HG03066 (cell line): ENCODE data around the gene VTCN1.
"Not testable (repeated sequence)": the region's sequence is repeated elsewhere in the genome, so short reads cannot be mapped to it uniquely, and the experiment has no call there.

Experiments used
- ATAC-seq: cut with Tn5 transposase; IDR thresholded peaks from one replicate; pipeline ENCODE4 v1.9.1; 2021; ENCODE audit warnings: low read depth; ENCODE audit not compliant: unreplicated experiment

The VTCN1 gene

GRCh38 chr1:117128323-117129079 is 82.2 kb downstream of the VTCN1 start:
- ATAC-seq, result no peak

- no peak for ATAC-seq
Observed at GRCh38 chr1:117127795-117128194, 82.9 kb downstream of the VTCN1 start.

GRCh38 chr1:117124661-117125060 is 86.1 kb downstream of the VTCN1 start:
- ATAC-seq, result no peak

- no peak for ATAC-seq
Observed at GRCh38 chr1:117123274-117123673, 87.5 kb downstream of the VTCN1 start.

- no peak for ATAC-seq
Observed at GRCh38 chr1:117122330-117123025, 88.2 kb downstream of the VTCN1 start.

- peak; percentile 91 for ATAC-seq
Observed at GRCh38 chr1:117121589-117122329, 89.0 kb downstream of the VTCN1 start, which contains the start of gene TRIM45. TRIM45 (minus strand) TSS chr1:117121749; CDS start chr1:117121201, 548 bp downstream.

GRCh38 chr1:117120774-117121588 is 89.7 kb downstream of the VTCN1 start:
- peak; percentile 9 for ATAC-seq

GRCh38 chr1:117119144-117119543 is 91.6 kb downstream of the VTCN1 start:
- ATAC-seq, result not testable (repeated sequence)

GRCh38 chr1:117118137-117118536 is 92.6 kb downstream of the VTCN1 start:
- ATAC-seq, result no peak

GRCh38 chr1:117117697-117118096 is 93.0 kb downstream of the VTCN1 start:
- ATAC-seq, result no peak

- ATAC-seq, result no peak
Observed at GRCh38 chr1:117116784-117117130, 94.0 kb downstream of the VTCN1 start.

GRCh38 chr1:117116090-117116783 is 94.5 kb downstream of the VTCN1 start:
- no peak for ATAC-seq

GRCh38 chr1:117114877-117115276 is 95.8 kb downstream of the VTCN1 start:
- no peak for ATAC-seq

GRCh38 chr1:117113199-117113598 is 97.5 kb downstream of the VTCN1 start:
- ATAC-seq, result no peak

GRCh38 chr1:117112047-117112717 is 98.5 kb downstream of the VTCN1 start:
- ATAC-seq, result no peak

GRCh38 chr1:117110774-117111173 is 100.0 kb downstream of the VTCN1 start:
- ATAC-seq, result no peak

- no peak for ATAC-seq
Observed at GRCh38 chr1:117107364-117107763, 103.4 kb downstream of the VTCN1 start.

GRCh38 chr1:117106478-117106877 is 104.2 kb downstream of the VTCN1 start:
- no peak for ATAC-seq

GRCh38 chr1:117105722-117106121 is 105.0 kb downstream of the VTCN1 start:
- no peak for ATAC-seq
